ENCODE measurements around the gene RUNDC3A.

GRCh38 chr17:44327715-44328449 lies 19.5 kb downstream of the RUNDC3A start:
- TF ChIP-seq CTCF (IDR thresholded peaks at IDR 0.05; ENCODE audit: insufficient read depth, low read depth, low read length), result no peak
- no peak for TF ChIP-seq EZH2 (IDR thresholded peaks at IDR 0.05; ENCODE audit: insufficient read depth, low read length)

Data from astrocyte (in vitro differentiated cells and primary cell).